ENCODE data around the gene AEBP1.

GRCh38 chr7:44123190-44124003 is 19.3 kb downstream of the AEBP1 start, which contains the start of gene POLD2:
- TF ChIP-seq CTCF (IDR thresholded peaks at IDR 0.05; ENCODE audit: low read depth, low read length) (no peak), EZH2phosphoT487 (IDR thresholded peaks at IDR 0.05; ENCODE audit: low read depth) (no peak)

Data from OCI-LY3 (cell line).